Vagina (tissue), 2 donors: ENCODE results near the gene MAN1C1. TPM values are rescaled to one million over a fixed set of nuclear protein-coding genes. Genes with fewer than 3 reads are reported as not detected.

ENCODE experiments used
- DNase-seq, 2 donors: peaks; one replicate each; pipeline ENCODE4 v3.0.0-alpha.2; 2017; ENCODE audit errors: extremely low spot score in 2 of 2
- H3K27ac ChIP-seq: fragments of 200-600 bp; sonication (generic); one replicate; pipeline ENCODE4 v1.5.1; 2019
- H3K27me3 ChIP-seq: fragments of 200-600 bp; sonication (generic); one replicate; pipeline ENCODE4 v1.5.1; 2019
- H3K36me3 ChIP-seq, 2 donors: fragments of 200-600 bp; sonication (generic); one replicate each; pipeline ENCODE4 v1.5.1; 2017 to 2019
- H3K4me1 ChIP-seq: fragments of 200-600 bp; sonication (generic); one replicate; pipeline ENCODE4 v1.5.1; 2019
- H3K4me3 ChIP-seq, 2 donors: fragments of 200-600 bp; sonication (generic); 1 replicate in 1 of 2; 2 replicates in 1 of 2; pipeline ENCODE4 v1.5.1; 2016 to 2019
- H3K9me3 ChIP-seq: fragments of 200-600 bp; sonication (generic); one replicate; pipeline ENCODE4 v1.5.1; 2019
- POLR2A ChIP-seq, 2 donors: fragments of 450-650 bp; IDR thresholded peaks; one replicate each; pipeline ENCODE4 v1.6.1; 2017; ENCODE audit warnings: antibody characterized with exemption in 2 of 2, mild to moderate bottlenecking in 2 of 2, moderate library complexity in 2 of 2
- POLR2AphosphoS5 ChIP-seq, 2 donors: sonication (generic); formaldehyde crosslinking; IDR thresholded peaks; one replicate each; pipeline ENCODE4 v1.9.0; 2017; ENCODE audit warnings: antibody characterized with exemption in 2 of 2, mild to moderate bottlenecking in 2 of 2, low read depth in 1 of 2; ENCODE audit not compliant: insufficient read depth in 1 of 2
- intact Hi-C: fragments of 100-400 bp; cut with DNase I; formaldehyde crosslinking; loops from one replicate; pipeline ENCODE4 v1.15.1; 2023
- total RNA-seq: library from RNA; depleted of rRNA; stranded (reverse); fragments of >200 nt; gene quantifications from one replicate; pipeline ENCODE4 v1.2.3, GENCODE V29; 2016
- TF ChIP-seq, protein P1 (sequence below), 3 experiments: fragments of 450-650 bp in 2 of 3; fragments of 200-600 bp in 1 of 3; sonication (generic) in 1 of 3; IDR thresholded peaks; one replicate each; pipeline ENCODE4 v1.5.1; 2017 to 2019; ENCODE audit warnings: antibody characterized with exemption in 3 of 3, mild to moderate bottlenecking in 2 of 3, moderate library complexity in 2 of 3

The MAN1C1 gene
- total RNA-seq, 1 donor from 2014 or later = 31.4 TPM

DNA sequence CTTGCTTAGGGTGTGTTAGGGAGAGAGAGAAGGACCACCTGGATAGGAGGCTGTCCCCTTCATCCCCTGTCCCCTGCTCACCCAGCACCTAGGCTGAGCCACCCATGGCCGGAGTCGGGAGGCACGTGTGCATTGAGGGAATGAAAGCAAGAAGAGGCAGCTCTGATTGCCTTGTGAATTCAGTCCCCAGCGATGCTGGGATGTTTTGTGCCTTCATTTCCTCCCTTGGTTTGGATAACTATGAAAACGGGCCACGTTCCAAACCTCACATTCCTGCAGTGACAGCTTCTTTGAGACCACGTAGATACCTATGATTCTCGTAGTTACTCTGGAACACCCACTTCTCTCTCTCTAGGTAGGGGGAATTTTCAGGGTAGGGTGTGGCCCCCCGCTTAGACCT, 67.1 kb downstream of the MAN1C1 start:
- H3K27ac ChIP-seq = no peak overlapping the region
- H3K4me1 ChIP-seq = peaks cover 36% of the 10 kb centered on the region
- intact Hi-C loops = loop anchor here (2.0 kb wide), 1 partner anchor 39 kb away; no protein-coding TSS in a partner anchor
- DNase-seq = no peak
- H3K36me3 ChIP-seq = no peaks in the 10 kb centered on the region
- H3K27me3 ChIP-seq = no peaks in the 10 kb centered on the region
- H3K9me3 ChIP-seq = no peaks in the 10 kb centered on the region
- H3K4me3 ChIP-seq = no peak overlapping the region
- TF ChIP-seq, protein P1, sequence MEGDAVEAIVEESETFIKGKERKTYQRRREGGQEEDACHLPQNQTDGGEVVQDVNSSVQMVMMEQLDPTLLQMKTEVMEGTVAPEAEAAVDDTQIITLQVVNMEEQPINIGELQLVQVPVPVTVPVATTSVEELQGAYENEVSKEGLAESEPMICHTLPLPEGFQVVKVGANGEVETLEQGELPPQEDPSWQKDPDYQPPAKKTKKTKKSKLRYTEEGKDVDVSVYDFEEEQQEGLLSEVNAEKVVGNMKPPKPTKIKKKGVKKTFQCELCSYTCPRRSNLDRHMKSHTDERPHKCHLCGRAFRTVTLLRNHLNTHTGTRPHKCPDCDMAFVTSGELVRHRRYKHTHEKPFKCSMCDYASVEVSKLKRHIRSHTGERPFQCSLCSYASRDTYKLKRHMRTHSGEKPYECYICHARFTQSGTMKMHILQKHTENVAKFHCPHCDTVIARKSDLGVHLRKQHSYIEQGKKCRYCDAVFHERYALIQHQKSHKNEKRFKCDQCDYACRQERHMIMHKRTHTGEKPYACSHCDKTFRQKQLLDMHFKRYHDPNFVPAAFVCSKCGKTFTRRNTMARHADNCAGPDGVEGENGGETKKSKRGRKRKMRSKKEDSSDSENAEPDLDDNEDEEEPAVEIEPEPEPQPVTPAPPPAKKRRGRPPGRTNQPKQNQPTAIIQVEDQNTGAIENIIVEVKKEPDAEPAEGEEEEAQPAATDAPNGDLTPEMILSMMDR (IDR thresholded peaks at IDR 0.05) = no peak
- TF ChIP-seq POLR2AphosphoS5 (IDR thresholded peaks at IDR 0.05; ENCODE audit: insufficient read depth in 1 of 2, low read depth in 1 of 2) = no peak
- TF ChIP-seq POLR2A (IDR thresholded peaks at IDR 0.05) = no peak

DNA sequence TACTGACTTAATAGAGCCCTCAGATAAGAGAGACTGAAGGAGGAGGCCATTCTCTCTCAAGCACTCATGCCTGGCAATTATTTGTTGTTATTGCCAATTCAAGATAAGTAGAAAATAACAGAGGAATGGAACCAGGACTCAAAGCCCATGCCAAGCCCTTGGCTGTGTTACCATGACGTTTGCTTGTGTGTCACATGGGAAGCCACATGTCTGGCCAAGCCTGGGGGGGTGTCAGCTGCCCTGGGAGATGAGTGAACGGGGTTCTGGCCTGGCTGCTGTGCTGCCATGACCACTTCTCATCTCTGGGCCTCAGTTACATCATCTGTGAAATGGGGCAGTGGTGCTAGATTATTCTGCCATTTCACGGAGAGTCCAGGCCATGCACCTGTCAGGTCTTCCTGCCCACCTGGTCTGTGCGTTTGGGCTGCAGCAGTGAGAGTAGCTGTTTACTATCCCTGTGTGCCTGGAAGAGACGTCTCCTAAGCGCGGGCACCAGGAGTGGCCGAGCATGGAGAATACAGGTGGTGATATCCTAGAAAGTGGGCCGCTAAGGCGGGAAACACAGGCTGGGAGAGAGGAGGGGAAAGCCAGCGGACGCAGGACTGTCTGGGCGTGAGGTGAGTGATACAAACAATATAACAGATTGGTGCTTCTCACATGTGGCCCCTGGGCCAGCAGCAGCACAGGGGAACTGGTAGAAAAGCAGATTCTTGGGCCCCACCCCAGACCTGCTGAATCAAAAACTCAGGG, 67.8 kb downstream of the MAN1C1 start:
- intact Hi-C loops = no loop called here
- no peaks in the 10 kb centered on the region for H3K27me3 ChIP-seq
- DNase-seq = no peak
- TF ChIP-seq POLR2AphosphoS5 (IDR thresholded peaks at IDR 0.05; ENCODE audit: insufficient read depth in 1 of 2, low read depth in 1 of 2) = no peak
- TF ChIP-seq POLR2A (IDR thresholded peaks at IDR 0.05) = no peak
- no peak overlapping the region for H3K27ac ChIP-seq
- H3K36me3 ChIP-seq = no peaks in the 10 kb centered on the region
- H3K9me3 ChIP-seq = no peaks in the 10 kb centered on the region
- peaks cover 43% of the 10 kb centered on the region for H3K4me1 ChIP-seq
- no peak overlapping the region for H3K4me3 ChIP-seq

DNA sequence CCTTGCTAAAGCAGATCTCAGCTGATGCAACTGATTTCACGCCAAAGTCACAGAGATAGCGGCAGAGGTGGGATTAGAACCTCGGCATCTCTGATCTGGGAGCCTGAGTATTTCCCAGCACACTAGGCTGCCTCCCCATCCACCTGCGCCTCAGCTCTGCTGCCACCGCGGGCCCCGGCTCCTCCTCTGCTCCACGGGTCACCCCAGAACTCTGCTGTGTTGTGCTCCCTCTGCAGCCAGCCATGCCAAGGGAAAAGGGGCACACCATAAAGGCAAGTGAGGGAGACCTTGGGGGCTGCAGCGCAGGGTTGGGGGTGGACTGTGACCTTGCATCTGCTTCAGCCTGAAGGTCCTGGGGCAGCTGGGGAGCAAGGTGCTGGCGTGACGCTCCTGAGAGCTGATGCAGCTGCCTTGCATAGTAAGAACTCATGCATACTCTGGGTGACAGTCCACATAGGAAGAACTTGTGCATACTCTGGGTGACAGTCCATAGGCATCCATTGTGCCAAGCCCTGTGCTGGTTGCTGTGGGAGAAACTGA, 68.7 kb downstream of the MAN1C1 start:
- DNase-seq = no peak
- Histone ChIP-seq H3K9me3 (no peaks in the 10 kb centered on the region), H3K27ac (no peak overlapping the region), H3K27me3 (no peaks in the 10 kb centered on the region), H3K36me3 (no peaks in the 10 kb centered on the region), H3K4me1 (peaks cover 48% of the 10 kb centered on the region), H3K4me3 (no peak overlapping the region)
- TF ChIP-seq, protein P1 (IDR thresholded peaks at IDR 0.05) = no peak
- TF ChIP-seq POLR2A (IDR thresholded peaks at IDR 0.05) (no peak), POLR2AphosphoS5 (IDR thresholded peaks at IDR 0.05; ENCODE audit: insufficient read depth in 1 of 2, low read depth in 1 of 2) (no peak)
- intact Hi-C loops = no loop called here

DNA sequence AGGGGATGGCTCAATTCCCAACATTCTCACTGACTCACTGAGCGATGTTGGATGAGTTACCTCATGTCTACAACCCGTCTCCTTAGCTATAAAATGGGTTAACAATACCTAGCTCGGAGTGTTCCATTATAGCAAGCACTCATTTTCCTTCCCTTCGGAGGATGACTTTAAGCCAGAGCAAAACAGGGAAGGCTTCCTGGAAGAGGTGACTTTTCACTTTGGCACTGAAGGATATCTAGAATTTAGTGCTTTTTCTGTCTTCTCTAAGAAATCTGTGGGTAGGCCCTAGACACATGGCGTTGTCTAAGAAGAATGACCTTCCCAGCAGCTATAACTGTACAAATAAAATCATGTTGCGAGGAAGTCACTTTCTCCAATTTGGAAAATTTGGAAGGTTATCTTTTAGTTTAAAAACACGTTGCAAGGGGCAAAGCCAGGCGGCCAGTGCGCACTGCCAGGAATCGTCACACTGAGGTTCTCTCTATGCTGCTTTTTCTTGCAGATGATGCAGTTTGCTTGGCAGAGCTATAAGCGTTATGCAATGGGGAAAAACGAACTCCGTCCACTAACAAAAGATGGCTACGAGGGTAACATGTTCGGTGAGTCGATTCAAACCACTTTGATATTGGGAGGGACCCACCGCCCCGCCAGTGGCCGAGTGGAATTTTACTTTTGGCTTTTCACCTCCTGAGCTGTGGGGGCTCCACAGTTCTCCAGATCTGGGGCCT, 69.5 kb downstream of the MAN1C1 start:
- no peaks in the 10 kb centered on the region for H3K36me3 ChIP-seq
- H3K27ac ChIP-seq = peak overlapping the region; percentile 43
- intact Hi-C loops = no loop called here
- no peak overlapping the region for H3K4me3 ChIP-seq
- H3K27me3 ChIP-seq = no peaks in the 10 kb centered on the region
- TF ChIP-seq POLR2AphosphoS5 (IDR thresholded peaks at IDR 0.05; ENCODE audit: insufficient read depth in 1 of 2, low read depth in 1 of 2) (no peak), POLR2A (IDR thresholded peaks at IDR 0.05) (no peak)
- TF ChIP-seq, protein P1 (IDR thresholded peaks at IDR 0.05) = no peak
- no peaks in the 10 kb centered on the region for H3K9me3 ChIP-seq
- H3K4me1 ChIP-seq = peaks cover 48% of the 10 kb centered on the region
- no peak for DNase-seq

DNA sequence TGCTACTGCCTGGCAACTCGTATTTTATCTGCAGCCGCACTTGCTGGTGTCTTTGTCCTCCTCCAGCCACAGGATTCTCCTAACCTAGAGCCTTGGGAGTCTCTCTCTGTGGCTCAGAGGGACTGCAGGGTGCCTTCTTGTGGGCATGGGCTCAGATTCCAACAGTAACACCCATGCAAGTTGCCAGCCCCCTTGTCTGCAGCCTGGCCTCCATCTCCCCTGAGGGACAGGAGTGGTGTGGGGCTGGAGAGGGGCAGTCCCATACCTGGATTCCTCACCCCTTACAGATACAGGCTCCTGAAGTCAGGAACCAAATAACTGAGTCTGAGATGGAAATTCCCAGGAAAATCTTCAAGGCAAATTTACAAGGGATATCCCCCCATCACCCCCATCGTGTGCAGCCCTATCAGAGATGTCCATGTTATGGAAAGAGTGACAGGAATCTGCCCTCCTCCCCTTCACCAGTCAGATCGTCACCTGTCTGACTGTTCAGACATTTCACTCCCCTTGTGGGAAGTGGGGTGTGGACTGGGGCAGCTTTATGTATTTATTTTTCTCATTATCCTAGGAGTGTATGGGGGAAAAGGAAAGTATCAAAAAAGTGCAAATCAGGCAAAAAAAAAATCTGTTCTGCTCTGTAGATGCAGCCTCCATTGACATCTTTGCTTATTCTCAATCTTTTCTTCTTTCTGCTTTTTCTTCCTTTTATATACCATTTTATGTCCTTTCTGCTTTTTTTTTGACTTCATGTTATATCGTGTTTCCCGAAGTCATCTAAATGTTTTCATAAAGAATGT, 70.8 kb downstream of the MAN1C1 start:
- Histone ChIP-seq H3K4me1 (peaks cover 48% of the 10 kb centered on the region), H3K27me3 (no peaks in the 10 kb centered on the region), H3K9me3 (no peaks in the 10 kb centered on the region), H3K27ac (peak overlapping the region; percentile 43), H3K4me3 (no peak overlapping the region), H3K36me3 (no peaks in the 10 kb centered on the region)
- TF ChIP-seq POLR2A (IDR thresholded peaks at IDR 0.05) = no peak
- TF ChIP-seq, protein P1 (IDR thresholded peaks at IDR 0.05) = no peak
- TF ChIP-seq POLR2AphosphoS5 (IDR thresholded peaks at IDR 0.05; ENCODE audit: insufficient read depth in 1 of 2, low read depth in 1 of 2) = no peak
- intact Hi-C loops = no loop called here
- no peak for DNase-seq
